Left forelimb (tissue), 1 donor: ENCODE data around the gene APBA1.

Source experiments
- DNase-seq: peaks from one replicate; pipeline ENCODE4 v3.0.0-alpha.2; 2018; ENCODE audit warnings: low spot score

Gene APBA1

GRCh38 chr9:69526699-69527098 is 145.5 kb downstream of the APBA1 start:
- DNase-seq, result no peak

DNA sequence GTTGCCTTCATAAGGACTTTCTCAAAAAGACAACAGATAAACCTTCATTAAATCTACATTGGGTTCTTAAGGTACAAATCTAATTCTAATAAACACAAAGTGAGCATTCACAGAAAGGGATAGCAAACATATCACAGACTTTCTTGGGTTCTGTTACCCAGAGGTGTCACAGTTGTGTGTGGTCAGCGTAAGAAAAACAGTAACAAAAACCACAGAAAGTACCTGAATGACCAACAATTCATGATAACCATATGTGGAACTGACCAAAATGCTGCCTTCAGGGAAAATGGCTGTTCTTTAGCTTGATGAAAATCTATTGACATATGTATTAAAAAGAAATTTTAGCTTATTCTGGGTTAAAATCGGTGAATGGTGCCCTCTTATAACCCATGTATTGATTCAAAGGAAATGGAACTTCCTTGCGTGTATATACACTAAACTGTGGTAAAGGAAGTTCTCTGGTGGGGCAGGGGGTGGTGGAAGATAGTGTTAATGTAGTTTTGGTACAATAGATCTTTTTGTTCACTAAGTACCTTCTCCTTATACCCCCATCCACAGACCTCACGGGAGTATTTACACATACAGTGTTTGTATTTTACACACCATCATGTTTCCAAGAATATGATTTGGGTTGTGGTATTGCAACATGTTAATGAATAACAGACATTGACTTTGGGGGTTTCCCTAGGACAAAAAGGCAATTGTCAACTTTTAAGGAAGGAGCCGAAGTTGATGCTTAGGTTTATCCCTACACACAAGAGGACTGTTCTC is 152.5 kb downstream of the APBA1 start:
- DNase-seq, result no peak

DNA sequence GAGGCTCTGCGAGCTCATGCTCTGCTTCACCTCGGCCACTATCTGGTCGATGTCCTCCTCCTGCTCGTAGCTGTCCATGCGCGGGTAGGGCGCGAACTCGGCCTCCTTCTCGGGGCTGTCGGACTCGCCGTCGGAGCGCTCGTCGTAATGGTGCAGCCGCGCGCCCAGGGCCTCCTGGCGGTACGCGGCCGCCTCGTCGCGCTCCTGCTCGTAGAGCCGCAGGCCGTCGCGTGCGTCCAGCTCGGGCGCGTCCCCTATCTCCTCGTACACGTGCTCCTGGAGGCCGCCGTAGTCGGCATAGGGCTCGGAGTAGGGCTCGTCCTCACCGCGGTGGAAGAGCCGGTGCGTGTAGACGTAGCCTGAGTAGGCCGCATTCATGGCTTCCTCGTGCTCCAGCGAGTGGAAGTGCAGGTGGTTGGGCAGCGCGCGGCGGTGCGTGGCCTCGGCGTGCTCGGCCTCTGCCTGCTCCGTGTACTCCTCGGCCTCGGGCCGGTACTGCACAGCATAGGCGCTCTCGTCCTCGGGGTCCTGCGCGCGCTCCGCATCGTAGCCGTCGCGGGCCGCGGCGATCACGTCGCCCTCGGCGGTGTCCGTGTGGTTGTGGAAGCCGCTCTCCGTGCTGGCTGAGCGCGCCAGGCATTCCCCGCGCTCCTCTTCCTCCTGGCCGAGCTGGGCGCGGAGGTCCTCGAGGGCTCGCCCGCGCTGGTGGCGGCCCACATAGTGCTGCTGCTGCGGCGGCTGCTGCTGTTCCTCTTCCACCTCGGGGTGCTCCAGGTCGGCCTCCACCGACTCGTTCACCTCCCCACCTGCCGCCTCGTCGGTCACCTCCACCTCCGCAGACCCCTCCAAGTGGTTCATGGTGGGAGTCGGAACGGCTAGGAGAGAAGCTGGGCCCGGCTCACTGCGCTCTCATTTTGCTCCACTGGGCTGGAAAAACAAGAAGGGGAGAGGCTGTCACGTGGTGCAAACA is 155.5 kb downstream of the APBA1 start:
- DNase-seq, result no peak

DNA sequence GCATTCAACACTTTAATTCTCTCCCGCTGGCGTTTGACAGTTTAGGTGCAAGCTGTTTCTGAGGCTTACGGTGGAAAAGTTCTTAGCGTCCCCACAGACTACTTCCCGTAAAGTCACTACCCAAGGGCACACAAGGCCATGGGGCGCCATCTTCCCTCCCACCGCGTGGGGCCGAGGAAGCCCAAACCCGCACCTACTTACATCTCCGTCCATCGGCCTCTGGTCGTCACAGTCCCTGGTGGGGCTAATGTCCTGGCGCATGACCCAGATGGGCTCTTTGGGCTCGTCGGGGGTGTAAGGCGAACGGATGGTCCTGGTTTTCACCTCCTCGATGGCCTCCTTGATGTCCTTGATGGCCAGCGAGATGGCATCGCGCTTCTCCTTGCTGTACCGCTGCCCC is 156.4 kb downstream of the APBA1 start:
- DNase-seq, result no peak

DNA sequence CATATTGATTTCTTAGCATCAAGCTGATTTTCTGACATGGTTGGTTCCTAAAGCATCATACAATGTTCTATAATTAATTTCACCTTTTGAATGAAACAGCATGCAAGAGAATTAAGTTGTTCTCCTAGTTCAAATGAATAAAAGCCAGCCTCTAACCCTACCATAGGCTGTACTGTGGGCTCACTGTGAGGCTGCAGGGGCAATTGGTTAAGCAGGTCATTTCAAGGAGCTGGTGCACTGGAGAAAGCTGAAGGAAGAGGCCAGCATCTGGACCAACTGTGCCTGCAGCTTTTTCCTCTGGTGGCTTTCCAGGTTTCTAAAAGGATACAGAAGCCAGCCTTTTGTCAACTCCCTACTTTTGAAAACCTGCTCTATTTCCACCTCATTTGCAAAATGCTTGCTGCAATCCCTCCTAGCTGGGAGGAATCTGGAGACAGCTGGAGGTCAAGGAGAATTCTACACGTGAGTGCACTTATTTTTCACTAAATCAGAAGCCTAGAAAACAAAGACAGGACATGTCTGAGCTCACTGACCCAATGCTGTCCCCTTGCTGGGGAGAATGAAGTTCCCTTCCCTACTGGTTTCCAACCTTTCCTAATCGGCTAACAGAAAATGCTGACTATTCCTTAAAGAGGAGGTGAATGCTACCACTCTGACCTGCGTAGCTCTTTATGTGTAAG is 158.9 kb downstream of the APBA1 start:
- DNase-seq, result no peak

- no peak for DNase-seq
Observed at GRCh38 chr9:69504058-69504457, 168.1 kb downstream of the APBA1 start.

- DNase-seq, result no peak
Observed at GRCh38 chr9:69502671-69503301, 169.4 kb downstream of the APBA1 start.

DNA sequence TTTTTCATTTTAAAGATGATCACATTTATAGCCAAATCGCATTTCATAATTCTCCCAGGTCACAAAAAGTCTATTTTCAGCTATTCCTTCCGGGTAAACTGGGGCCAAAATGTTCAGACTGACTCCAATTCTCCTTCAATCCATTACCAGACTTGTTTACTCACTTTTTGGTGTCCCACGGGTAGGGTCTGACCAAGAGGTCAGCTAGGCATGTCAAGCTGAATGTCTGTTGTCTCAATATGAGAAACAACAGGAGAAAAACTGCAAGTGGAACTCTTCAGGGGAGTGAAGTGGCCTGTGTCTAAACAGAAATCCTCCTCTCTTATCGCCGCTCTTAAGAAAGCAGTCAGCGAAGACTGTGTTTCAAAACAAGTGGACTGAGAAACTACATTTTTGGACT is 171.3 kb downstream of the APBA1 start:
- no peak for DNase-seq

DNA sequence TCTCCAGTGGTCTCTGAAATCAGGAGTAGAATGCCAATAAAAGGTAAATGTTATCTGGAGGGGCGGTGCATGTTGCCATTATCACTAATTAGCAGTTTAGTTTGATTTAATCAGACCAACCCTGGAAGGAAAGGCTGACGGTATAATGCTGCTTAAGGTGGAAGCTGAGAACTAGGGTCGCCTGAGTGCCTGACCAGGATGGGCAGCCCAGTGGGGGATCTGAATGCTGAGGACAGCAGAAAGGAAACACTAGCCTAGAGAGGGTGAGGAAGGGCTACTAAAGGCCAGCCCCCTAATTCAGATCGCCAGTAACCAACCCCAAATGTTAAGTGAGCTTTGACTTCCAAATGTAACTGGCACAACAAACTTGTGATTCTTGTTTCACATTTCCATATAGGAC is 172.2 kb downstream of the APBA1 start:
- no peak for DNase-seq

GRCh38 chr9:69499407-69499806 is 172.8 kb downstream of the APBA1 start:
- DNase-seq, result no peak

DNA sequence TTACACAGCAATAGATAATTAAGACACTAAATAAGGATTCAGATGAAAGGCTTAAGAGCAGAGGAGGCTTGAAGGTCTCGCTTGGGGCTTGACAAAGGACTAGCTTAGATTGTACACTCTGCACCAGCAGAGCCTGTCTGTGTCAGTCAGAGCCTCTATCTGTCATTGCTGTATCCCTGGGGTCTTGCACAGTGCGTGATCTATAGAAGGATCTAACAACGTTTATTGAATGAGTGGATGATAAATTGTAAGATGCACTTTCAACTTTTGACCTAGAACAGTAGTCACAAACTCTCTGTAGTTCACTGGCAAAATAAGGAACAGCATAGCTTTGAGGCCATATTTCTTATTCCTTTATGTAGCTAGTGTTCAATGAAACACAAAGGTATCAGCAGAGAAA is 173.7 kb downstream of the APBA1 start:
- no peak for DNase-seq

- no peak for DNase-seq
Observed at GRCh38 chr9:69497816-69498215, 174.4 kb downstream of the APBA1 start.

DNA sequence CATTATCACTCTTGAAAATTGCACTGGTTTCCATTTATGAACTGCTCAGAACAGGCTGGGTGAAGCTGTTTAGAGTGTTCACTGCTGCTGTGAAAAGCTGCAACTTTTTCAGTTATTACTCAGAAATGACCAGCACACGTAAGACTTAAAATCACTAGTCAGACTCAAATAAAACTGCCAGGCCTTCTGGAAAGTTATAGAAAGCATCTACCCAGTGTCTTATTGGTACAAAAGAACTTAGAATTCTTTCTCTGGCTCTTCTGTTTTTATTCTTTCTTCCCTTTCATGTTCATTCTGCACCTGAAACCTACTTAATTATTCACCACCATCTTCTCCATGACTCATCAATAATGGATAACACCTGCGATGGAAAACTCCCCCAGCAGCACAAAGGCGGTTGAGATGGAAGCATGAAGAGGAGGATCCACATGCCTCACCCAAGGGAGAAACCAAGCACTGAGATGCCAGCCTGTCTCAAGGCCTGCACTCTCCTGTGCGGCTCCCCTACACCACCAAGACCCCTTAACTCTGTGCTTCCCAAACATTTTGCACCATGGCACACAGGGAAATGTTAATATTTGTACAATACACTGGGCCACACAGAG is 175.2 kb downstream of the APBA1 start:
- DNase-seq, result no peak

- DNase-seq, result no peak
Observed at GRCh38 chr9:69495296-69495695, 176.9 kb downstream of the APBA1 start.

DNA sequence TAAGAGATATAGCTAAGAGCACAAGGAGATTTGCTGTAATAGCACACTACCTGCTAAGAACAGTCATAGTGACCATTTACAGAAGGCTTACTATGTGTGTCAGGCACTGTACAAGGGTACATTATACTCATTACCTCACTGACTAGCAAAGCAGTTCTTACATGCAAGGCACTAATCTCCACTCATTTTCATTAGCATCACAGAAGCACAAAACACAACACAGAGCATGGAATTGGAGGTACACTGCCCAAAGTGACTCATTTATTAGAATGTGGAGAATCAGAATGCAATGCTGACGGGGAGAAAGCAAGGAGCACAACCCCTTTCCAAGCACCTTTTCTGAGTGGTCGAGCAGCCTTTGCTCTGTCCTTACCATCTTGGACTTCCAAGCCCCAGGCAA is 177.4 kb downstream of the APBA1 start:
- no peak for DNase-seq

DNA sequence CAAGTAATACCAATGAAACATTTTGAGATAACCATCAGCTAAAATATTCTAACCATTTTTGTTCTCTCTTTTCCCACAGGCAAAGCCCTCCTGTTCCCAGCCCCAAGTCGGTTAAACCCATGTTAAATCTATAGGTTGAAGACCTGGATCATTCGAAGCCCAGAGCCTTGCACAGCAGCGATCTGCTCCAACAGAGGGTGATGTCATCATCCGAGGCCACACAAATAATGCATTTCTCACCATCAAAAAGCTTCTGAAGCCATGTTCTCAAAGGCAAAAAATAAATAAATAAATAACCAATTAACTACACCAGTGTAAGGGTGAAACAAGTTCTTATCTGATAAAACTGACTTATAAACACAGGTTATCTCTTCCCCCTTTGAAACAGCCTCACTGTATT is 178.0 kb downstream of the APBA1 start:
- DNase-seq, result no peak

DNA sequence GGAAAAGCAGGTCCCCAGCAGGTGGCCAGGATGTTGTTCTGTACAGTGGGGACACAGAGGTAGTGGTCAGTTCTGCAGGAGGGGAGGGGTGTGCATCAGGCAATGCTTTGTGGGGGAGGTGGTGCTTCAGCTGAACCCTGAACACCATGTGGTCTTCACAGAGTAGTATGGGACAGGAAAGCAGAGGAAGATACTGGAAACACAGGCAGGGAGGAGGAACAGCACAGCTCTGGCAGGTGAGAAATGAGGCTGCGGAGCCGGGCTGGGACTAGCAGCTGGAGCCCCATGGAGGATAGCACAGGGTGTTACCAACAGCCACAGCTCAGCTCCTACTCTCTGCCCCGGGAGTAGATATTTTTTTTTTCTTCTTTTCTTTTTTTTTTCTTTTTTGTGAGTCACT is 185.7 kb downstream of the APBA1 start:
- no peak for DNase-seq

DNA sequence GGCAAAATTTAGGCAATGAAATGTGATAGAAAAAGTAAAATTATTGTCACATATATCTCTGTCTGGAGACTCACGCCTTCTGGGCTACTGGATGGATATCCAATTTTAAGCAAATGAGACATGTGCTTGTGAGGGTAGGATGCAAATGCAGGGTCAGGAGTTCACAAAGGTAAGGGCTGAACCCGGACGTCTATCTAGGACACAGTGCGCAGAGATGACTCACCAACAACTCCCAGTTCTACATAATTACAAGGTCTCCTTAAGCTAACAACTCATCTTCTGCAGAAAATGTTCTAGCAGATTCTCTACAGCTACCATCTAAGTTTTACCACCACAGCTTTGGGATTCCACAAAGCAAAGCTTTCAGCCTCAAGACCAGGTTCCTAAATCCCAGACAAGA is 186.7 kb downstream of the APBA1 start:
- DNase-seq, result no peak

GRCh38 chr9:69483886-69484422 is 188.2 kb downstream of the APBA1 start:
- DNase-seq, result no peak

GRCh38 chr9:69476797-69477196 is 195.4 kb downstream of the APBA1 start:
- DNase-seq, result no peak

DNA sequence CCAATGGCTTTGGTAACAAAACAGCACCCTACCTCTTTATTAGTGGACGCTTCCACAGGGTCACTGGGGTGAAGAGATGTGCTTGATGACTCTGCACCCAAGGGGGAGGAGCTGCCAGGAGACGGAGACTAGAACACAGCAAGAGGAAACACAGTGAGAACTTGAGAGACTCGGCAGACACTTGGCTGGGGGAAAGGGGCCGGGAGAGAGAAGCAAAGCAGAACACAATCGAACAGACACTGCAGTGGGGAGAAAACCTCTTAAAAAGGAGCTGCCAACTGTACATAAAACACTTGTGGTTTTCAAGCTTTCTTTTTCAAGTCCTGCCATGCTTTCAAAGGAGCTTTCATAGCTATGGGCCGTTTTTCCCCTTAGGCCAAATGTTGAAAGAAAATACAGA is 196.2 kb downstream of the APBA1 start:
- no peak for DNase-seq
